HG03575 (cell line): Measurements from ENCODE around the gene PIRT.
"Not testable (repeated sequence)": the region's sequence is repeated elsewhere in the genome, so short reads cannot be mapped to it uniquely, and the experiment has no call there.

Experiments
- ATAC-seq: cut with Tn5 transposase; IDR thresholded peaks from one replicate; pipeline ENCODE4 v1.9.1; 2021; ENCODE audit not compliant: unreplicated experiment, insufficient number of reproducible peaks, low FRiP score; ENCODE audit errors: extremely low read depth

Gene PIRT

DNA sequence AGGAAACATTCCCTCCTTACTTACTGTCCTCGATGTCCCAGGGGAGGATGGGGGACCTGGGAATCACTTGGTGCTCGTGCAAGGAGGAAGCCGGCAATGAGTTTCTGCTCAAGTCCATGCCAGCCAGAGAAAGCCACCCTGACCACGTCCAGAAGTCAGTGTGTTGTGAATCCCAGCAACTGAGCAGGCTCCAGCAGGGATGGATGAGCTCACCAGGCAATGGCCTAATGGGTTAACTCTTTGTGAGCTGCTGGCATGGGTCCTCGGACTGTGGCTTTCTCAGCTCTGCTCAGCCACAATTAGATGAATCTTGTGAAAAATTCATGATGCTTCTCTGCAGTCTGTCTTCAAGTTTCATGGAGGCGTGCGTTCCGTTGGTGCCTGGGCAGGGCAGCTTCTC, at the start of gene PIRT:
Gene PIRT, minus strand, starts transcription at position 167 of the 400 bp plus-strand sequence. CDS start 12,442 bp downstream, outside the sequence.
- ATAC-seq, result no peak

DNA sequence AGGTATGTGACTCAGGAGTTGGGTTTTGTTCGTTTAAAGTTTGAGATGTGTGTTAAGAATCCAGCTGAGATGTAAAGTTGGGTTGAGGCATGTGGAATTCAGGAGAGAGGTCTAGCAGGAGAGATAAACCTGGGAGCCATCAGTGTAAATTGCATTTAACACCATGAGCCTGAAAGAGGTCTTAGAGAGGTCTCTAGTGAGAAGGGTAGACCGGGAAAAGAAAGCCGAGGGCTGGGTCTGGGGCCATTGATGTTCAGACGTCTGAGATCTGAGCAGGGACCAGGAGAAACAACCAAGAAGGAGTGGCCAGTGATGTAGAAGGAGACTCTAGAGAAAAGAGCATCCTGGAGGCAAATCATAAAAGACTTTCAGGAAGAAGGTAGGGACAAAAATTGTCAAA, 44.1 kb upstream of the PIRT start:
- no peak for ATAC-seq

GRCh38 chr17:10879190-10879836, 41.4 kb upstream of the PIRT start:
- ATAC-seq, result no peak

DNA sequence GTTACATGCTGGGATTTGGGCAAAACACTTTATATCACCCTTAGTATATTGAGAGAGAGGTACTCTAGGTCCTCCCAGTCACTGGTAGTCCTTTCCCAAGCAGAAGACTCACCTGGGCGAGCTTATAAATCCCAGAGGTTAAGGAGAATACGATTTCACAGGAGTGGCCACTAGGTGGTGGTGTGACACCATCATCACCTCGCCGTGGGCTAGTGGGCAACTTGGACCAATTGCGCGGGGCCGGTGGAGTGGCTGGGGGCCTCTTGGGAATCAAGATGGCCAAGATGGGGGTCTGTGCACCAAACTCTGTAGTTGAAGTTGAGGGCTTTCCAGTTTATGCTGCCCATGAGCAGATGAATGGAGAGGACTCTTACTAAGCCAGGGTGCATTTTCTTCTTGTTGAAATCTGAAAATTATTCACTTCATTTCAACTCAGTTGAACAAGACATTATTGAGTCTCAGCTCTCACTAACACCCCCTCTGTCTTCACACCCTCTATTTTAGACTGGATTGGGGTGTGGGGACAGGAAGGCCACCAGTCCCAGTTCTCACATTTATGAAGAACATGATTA, 38.2 kb upstream of the PIRT start:
- ATAC-seq, result no peak

DNA sequence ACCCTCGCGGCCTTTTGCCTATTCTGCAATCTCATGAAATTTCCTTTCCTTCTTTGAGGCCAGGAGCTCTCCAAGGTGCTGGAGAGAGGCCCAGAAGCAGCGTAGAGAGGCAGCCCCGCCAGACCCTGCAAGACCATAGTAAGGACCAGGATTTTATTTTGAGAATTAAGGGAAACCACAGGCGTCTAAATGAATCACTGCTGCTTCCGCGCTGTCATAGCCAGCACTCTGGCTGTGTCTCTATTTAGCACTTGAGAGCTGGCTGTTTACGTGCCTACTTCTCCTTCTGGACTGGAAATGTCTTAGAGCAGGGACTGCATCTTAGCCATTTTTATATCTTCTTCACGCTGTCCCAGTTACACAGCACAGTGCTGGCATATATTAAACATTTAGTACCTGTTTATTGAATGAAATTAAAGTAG, 37.6 kb upstream of the PIRT start:
- no peak for ATAC-seq

GRCh38 chr17:10871914-10872313, 34.0 kb upstream of the PIRT start:
- ATAC-seq, result no peak

GRCh38 chr17:10870336-10871050, 32.6 kb upstream of the PIRT start:
- no peak for ATAC-seq

DNA sequence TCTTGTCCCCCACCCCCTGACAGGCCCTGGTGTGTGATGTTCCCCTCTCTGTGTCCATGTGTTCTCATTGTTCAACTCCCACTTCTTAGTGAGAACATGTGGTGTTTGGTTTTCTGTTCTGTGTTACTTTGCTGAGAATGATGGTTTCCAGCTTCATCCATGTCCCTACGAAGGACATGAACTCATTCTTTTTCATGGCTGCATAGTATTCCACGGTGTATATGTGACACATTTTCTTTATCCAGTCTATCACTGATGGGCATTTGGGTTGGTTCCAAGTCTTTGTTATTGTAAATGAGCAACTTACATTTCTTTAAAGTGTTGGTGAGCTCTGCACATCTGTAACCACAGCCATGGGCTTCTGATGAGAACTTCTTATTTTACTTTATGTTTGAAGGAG, 30.9 kb upstream of the PIRT start:
- ATAC-seq, result not testable (repeated sequence)

GRCh38 chr17:10859051-10859450, 21.2 kb upstream of the PIRT start:
- no peak for ATAC-seq

GRCh38 chr17:10857976-10858375, 20.1 kb upstream of the PIRT start:
- ATAC-seq, result no peak

GRCh38 chr17:10846636-10847035, 8.7 kb upstream of the PIRT start:
- not testable (repeated sequence) for ATAC-seq

DNA sequence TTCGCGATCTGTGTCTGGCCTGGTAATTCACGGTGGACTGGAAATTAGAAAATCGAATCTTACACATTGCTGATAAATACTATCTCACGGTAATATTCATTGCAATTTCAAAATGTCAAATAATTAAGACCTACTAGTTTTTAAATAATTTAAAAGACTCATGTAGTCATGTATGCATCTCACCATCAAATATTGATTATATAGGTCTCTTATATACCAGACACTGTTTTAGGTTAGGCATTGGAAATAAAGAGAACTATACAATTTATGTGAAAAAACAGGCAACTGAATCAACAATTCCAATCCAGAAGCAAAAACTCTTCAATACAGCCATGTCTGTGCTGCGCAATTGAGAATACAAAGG, 7.5 kb upstream of the PIRT start:
- ATAC-seq, result no peak

DNA sequence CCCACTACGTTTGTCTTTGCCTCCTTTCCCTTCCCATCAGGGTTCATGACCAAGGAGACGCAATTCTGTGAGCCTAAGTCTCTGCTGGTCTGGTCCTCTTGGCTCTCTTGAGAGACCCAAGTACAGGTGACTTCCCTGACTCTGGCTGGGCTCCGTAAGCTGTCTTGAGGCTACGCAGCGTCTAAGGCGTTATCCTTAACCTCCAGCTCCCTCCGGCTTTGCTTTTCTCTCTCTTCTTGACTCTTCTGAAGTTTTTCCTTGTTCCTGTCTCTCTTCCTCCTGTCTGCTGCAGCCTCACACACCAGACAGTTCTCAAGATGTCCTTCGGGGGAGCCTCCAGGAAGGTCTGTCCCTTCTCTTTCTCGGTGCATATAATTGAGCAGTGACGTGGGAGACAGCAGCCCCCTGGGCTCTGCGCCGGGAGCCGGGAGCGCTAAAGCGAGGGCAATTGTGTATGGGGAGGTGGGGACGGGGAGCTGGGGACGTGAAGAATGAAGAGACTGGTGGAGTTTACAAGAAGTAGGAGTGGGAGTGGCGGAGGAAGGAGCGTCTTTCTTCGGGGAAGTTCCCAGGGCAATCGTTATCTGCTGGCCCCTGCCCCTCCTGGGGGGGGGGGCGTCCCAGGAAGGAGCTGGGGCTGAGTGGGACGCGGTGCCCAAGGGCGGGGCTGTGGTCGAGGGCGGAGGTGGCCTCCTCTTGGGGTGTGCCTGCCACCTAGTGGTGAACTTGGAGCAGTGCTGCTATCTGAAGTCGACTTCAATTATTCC, 6.9 kb upstream of the PIRT start:
- ATAC-seq, result no peak

DNA sequence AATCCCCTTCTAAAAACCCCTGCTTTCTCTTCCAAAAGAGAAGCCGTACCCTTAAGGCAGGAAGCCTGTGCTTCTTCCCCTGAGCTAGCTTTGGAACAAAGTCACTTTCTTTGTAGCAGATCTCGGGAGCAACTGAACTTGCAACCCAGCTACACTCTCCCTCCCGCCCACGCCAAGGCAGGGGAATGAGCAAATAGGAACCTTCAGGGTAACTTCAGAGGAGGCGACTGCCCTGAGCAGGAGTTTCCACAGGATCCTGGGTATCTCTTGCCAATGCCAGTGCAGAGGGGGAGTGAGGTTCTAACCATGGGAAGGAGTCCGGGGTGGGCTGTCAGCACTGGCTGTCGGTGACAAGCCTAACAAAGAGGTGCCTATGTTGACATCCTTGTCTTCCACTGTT, 5.9 kb upstream of the PIRT start:
- no peak for ATAC-seq

DNA sequence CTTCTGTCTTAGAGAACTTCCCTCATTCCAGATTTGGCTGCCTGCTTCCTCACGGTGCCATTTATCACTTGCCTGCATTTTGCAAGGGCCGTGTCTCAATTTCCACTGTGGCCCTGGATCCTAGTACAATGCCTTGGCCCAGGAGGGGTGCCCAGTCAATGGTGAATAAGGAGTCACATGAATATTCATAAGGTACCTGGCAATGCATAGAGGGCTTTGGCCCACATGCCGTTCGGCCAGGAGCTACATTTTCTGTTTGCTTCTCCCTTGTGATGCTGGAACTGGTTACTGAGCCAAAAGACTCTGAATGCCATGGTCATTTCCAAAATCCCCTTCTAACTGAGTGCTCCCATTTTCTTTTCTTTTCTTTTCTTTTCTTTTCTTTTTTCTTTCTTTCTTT, 4.8 kb upstream of the PIRT start:
- no peak for ATAC-seq

DNA sequence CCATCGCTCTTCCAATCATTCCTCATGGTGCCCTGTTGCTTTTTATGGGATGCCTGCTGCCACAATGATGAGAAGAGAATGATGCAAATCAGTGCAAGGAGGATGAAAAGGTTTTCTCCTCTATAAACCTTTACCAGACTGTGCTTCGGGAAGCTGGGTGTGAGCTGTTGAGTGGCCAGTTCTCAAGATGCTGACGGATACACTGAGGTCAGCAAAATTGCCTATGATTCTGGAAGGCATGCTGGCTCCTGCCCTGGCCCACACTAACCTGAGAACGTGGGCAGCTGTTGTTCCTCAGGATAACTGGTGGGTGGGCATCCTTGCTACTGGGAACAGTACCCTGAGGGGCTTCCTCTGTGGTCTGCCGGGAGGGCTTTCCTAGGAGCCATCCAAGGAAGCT, 795 bp upstream of the PIRT start:
- ATAC-seq, result no peak

DNA sequence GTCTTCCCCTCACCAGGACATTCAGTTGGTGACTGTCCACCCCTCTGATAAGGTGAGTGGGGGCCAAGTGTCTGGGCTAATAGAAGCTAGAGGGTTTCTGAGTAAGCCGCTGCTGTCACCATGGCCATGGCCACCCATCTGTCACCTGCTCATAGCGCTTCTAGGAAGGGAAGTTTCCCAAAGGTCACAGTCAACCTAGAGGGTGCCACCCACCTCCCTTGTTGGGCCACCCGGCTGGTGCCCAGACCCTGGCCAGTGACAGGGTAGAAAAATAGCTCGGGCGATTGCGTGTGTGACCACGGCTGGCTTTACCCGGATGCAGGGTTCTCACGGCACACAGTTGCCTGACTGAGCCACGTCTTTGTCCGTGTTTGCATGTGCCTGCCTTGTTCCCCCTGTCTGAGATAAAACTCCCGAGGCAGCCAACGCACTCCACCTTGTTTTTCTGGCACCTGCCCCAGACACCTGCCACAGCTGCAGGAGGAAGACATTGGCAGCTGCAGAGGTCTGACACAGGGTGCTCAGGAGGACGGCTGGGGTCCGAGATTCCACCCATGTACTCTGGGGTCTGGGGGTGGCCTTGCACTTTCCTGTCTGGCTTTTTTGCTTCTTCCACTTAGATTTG, 809 bp downstream of the PIRT start:
- ATAC-seq, result no peak

- ATAC-seq, result no peak
Measured at GRCh38 chr17:10836145-10836544, 1.7 kb downstream of the PIRT start.

- no peak for ATAC-seq
Measured at GRCh38 chr17:10831696-10832095, 6.2 kb downstream of the PIRT start.
